Keratinocyte (primary cell): ENCODE measurements around the gene PTPRR. TPM values are rescaled to one million over a fixed set of nuclear protein-coding genes. Genes with fewer than 3 reads are reported as not detected.

ENCODE experiments used
- DNase-seq: peaks from one replicate; pipeline ENCODE4 v3.0.0-alpha.2; 2011; ENCODE audit warnings: low read depth, missing footprints, low spot score
- FAIRE-seq: peaks from 2 replicates; lab custom pipeline; 2011; peaks lifted over from hg19 to GRCh38; lab: Jason Lieb, UNC
- H2AFZ ChIP-seq: 2 replicates; pipeline ENCODE4 v1.6.0; 2012; ENCODE audit warnings: low read length, control low read depth, inconsistent platforms; ENCODE audit not compliant: control insufficient read depth
- H3K27ac ChIP-seq: 2 replicates; pipeline ENCODE4 v1.5.1; 2011; ENCODE audit warnings: low read length; ENCODE audit not compliant: control insufficient read depth, insufficient read depth
- H3K27me3 ChIP-seq: 3 replicates; pipeline ENCODE4 v1.6.0; 2011; ENCODE audit warnings: low read length; ENCODE audit not compliant: control insufficient read depth, insufficient read depth; ENCODE audit errors: extremely low read depth
- H3K36me3 ChIP-seq, 2 experiments: 2 replicates in 1 of 2; 3 replicates in 1 of 2; pipeline ENCODE4 v1.5.1; 2011; ENCODE audit warnings: low read length in 2 of 2, mild to moderate bottlenecking in 1 of 2; ENCODE audit not compliant: control insufficient read depth in 2 of 2, insufficient read depth in 2 of 2; ENCODE audit errors: extremely low read depth in 1 of 2
- H3K4me1 ChIP-seq: 3 replicates; pipeline ENCODE4 v1.5.1; 2011; ENCODE audit warnings: low read length; ENCODE audit not compliant: control insufficient read depth, insufficient read depth; ENCODE audit errors: extremely low read depth
- H3K4me2 ChIP-seq: 3 replicates; pipeline ENCODE4 v1.6.0; 2011; ENCODE audit warnings: low read depth, low read length; ENCODE audit not compliant: control insufficient read depth, insufficient read depth; ENCODE audit errors: extremely low read depth
- H3K4me3 ChIP-seq, 3 experiments: fragments of 200-600 bp in 1 of 3; sonication (generic) in 1 of 3; 2 replicates in 2 of 3; 3 replicates in 1 of 3; pipeline ENCODE4 v1.5.1; 2011 to 2016; ENCODE audit warnings: low read length in 3 of 3, mild to moderate bottlenecking in 3 of 3, control low read depth in 2 of 3, inconsistent platforms in 1 of 3, low read depth in 1 of 3, mixed read lengths in 1 of 3, mixed run types in 1 of 3, moderate library complexity in 1 of 3; ENCODE audit not compliant: control insufficient read depth in 2 of 3, insufficient read depth in 2 of 3; ENCODE audit errors: extremely low read depth in 1 of 3
- H3K79me2 ChIP-seq: 2 replicates; pipeline ENCODE4 v1.6.0; 2012; ENCODE audit warnings: low read length; ENCODE audit not compliant: control insufficient read depth, insufficient read depth
- H3K9ac ChIP-seq: 3 replicates; pipeline ENCODE4 v1.6.0; 2011; ENCODE audit warnings: low read length; ENCODE audit not compliant: control insufficient read depth, insufficient read depth; ENCODE audit errors: extremely low read depth
- H3K9me1 ChIP-seq: 3 replicates; pipeline ENCODE4 v1.6.0; 2011; ENCODE audit warnings: low read length; ENCODE audit not compliant: control insufficient read depth, insufficient read depth; ENCODE audit errors: extremely low read depth
- H3K9me3 ChIP-seq: 2 replicates; pipeline ENCODE4 v1.5.1; 2012; ENCODE audit warnings: low read depth, low read length; ENCODE audit not compliant: control insufficient read depth
- H4K20me1 ChIP-seq: 3 replicates; pipeline ENCODE4 v1.6.0; 2011; ENCODE audit warnings: low read length; ENCODE audit not compliant: control insufficient read depth, insufficient read depth; ENCODE audit errors: extremely low read depth
- CTCF ChIP-seq, 3 experiments: IDR thresholded peaks in 1 of 3; conservative IDR thresholded peaks in 1 of 3; optimal IDR thresholded peaks in 1 of 3; 2 replicates in 2 of 3; 3 replicates in 1 of 3; pipeline versions ENCODE3 to v1.5.1; 2011; ENCODE audit warnings: low read length in 3 of 3, mild to moderate bottlenecking in 3 of 3, moderate library complexity in 2 of 3, control low read depth in 1 of 3, inconsistent platforms in 1 of 3; ENCODE audit not compliant: insufficient read depth in 2 of 3; ENCODE audit errors: extremely low read depth in 1 of 3
- EZH2 ChIP-seq: IDR thresholded peaks from one replicate; pipeline ENCODE4 v1.6.1; 2012; ENCODE audit warnings: inconsistent platforms, mild to moderate bottlenecking, low read length, moderate library complexity
- dilution Hi-C: fragments of 300-500 bp; cut with MboI; formaldehyde crosslinking; loops from one replicate; pipeline ENCODE4 v1.7.0; 2020; ENCODE audit warnings: low sequenced_read_pairs; ENCODE audit not compliant: extremely low pct_ligation_motif_present
- polyA plus RNA-seq, 5 experiments: library from polyadenylated mRNA; depleted of rRNA in 3 of 5; stranded (reverse) in 3 of 5; stranded (forward) in 1 of 5; unstranded in 1 of 5; fragments of >200 nt; gene quantifications; 1 replicate in 1 of 5; 2 replicates in 3 of 5; 3 replicates in 1 of 5; pipeline versions ENCODE4 v1.2.1 to v1.2.3, GENCODE V29; 2011 to 2012; ENCODE audit warnings: missing spikeins in 2 of 5, low read depth in 1 of 5, low replicate concordance in 1 of 5

The PTPRR gene
- polyA plus RNA-seq, 1 donor (not counting 4 experiments of a cell fraction or from before 2014, with no cell fraction given) = 3.1 TPM

GRCh38 chr12:70730675-70731180 lies 189.8 kb downstream of the PTPRR start:
- no peak for TF ChIP-seq CTCF (optimal IDR thresholded peaks at IDR 0.05 in 1 of 3, IDR thresholded peaks at IDR 0.05 in 1 of 3, conservative IDR thresholded peaks at IDR 0.05 in 1 of 3; ENCODE audit: extremely low read depth in 1 of 3, insufficient read depth in 2 of 3, low read length in 3 of 3)
- TF ChIP-seq EZH2 = no peak
- DNase-seq (no peak), FAIRE-seq (no peak)
- H3K79me2 ChIP-seq = no peaks in the 10 kb centered on the region
- no peaks in the 10 kb centered on the region for H3K9me3 ChIP-seq
- H3K4me2 ChIP-seq = no peak overlapping the region
- H3K9ac ChIP-seq = no peak overlapping the region
- no peak overlapping the region for H3K27ac ChIP-seq
- no peaks in the 10 kb centered on the region for H3K4me1 ChIP-seq
- no peaks in the 10 kb centered on the region for H3K9me1 ChIP-seq
- dilution Hi-C loops = loop anchor here (25.0 kb wide), 1 partner anchor 282 kb away; no protein-coding TSS in a partner anchor
- H3K4me3 ChIP-seq = no peak overlapping the region
- no peaks in the 10 kb centered on the region for H4K20me1 ChIP-seq
- H3K27me3 ChIP-seq = no peaks in the 10 kb centered on the region
- no peaks in the 10 kb centered on the region for H3K36me3 ChIP-seq
- H2AFZ ChIP-seq = no peak overlapping the region

- no peak for TF ChIP-seq EZH2
- TF ChIP-seq CTCF (optimal IDR thresholded peaks at IDR 0.05 in 1 of 3, IDR thresholded peaks at IDR 0.05 in 1 of 3, conservative IDR thresholded peaks at IDR 0.05 in 1 of 3; ENCODE audit: extremely low read depth in 1 of 3, insufficient read depth in 2 of 3, low read length in 3 of 3) = peak; percentile 44 to 46 (median 45)
- H3K9me3 ChIP-seq = no peaks in the 10 kb centered on the region
- no peaks in the 10 kb centered on the region for H3K36me3 ChIP-seq
- H3K4me3 ChIP-seq = no peak overlapping the region
- H2AFZ ChIP-seq = no peak overlapping the region
- no peak overlapping the region for H3K4me2 ChIP-seq
- H4K20me1 ChIP-seq = no peaks in the 10 kb centered on the region
- H3K9ac ChIP-seq = no peak overlapping the region
- dilution Hi-C loops = no loop called here
- no peaks in the 10 kb centered on the region for H3K27me3 ChIP-seq
- H3K9me1 ChIP-seq = no peaks in the 10 kb centered on the region
- H3K4me1 ChIP-seq = no peaks in the 10 kb centered on the region
- no peaks in the 10 kb centered on the region for H3K79me2 ChIP-seq
- FAIRE-seq (no peak), DNase-seq (no peak)
- H3K27ac ChIP-seq = no peak overlapping the region
These were observed 196.1 kb downstream of the PTPRR start for GRCh38 chr12:70724444-70724843.
